Measurements from ENCODE around the gene KLK10.

DNA sequence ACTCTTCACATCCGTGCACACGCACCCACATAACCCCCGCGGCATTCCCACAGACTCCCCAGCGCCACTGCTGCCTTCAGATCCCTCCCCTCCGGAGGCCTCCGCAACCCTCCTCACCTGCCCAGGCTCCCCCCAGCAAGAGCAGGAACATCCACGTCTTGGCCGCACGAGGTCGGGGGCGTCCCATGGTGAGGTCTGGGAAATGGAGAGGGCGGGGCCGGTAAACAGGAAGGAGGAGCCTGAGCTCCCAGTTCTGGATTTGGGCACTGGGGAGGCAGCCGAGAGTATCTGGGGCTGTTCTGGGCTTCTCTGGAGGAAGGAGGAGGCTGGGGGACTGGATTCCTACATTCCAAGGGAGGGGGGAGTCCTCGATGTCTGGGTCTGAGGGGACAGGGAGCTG lies 18.5 kb downstream of the KLK10 start:
- no peak for TF ChIP-seq GATA2 (IDR thresholded peaks at IDR 0.05; ENCODE audit: low read depth, low read length)
- TF ChIP-seq GATA3 (IDR thresholded peaks at IDR 0.05; ENCODE audit: low read depth, low read length), result no peak

Measured in SH-SY5Y (cell line).